K562 (cell line): ENCODE measurements around the gene KCNMB2. TPM values are rescaled to one million over a fixed set of nuclear protein-coding genes. Genes with fewer than 3 reads are reported as not detected.

Source experiments
- ATAC-seq: fragments of 200-7000 bp; cut with Tn5 transposase; 3 replicates; pipeline ENCODE4 v1.9.1; 2020; ENCODE audit warnings: moderate library complexity
- BruUV-seq: library from RNA; stranded (reverse); fragments of 400-500 nt; replicated peaks from 2 replicates; lab custom pipeline; 2021; lab: Mats Ljungman, UMichigan
- CTCF ChIA-PET: fragments of 300-600 bp; formaldehyde crosslinking; extraction: SDS; loops from one replicate; lab custom pipeline; 2021; ENCODE audit warnings: low intra/inter-chr PET ratio; lab: Yijun Ruan, JAX
- POLR2A ChIA-PET: fragments of 300-600, 350-650 bp; sonication (Branson Sonifier 250); formaldehyde crosslinking; extraction: SDS; loops from one replicate; lab custom pipeline; 2021; ENCODE audit warnings: antibody characterized with exemption, inconsistent platforms; lab: Yijun Ruan, JAX
- DNase-seq, 4 experiments: peaks; one replicate each; pipeline versions ENCODE4 v3.0.0 to v3.0.0-alpha.2; 2011 to 2018; ENCODE audit warnings: low spot score in 3 of 4, mixed read lengths in 3 of 4; ENCODE audit errors: extremely low read depth in 1 of 4
- FAIRE-seq: peaks from 2 replicates; lab custom pipeline; 2011; peaks lifted over from hg19 to GRCh38; lab: Jason Lieb, UNC
- H2AFZ ChIP-seq: 2 replicates; pipeline ENCODE4 v1.6.0; 2011; ENCODE audit warnings: low read depth, low read length, control low read depth, inconsistent platforms
- H3K27ac ChIP-seq: fragments of 200-600 bp; 3 replicates; pipeline ENCODE4 v1.8.0; 2011; ENCODE audit warnings: low read depth, mild to moderate bottlenecking, control low read depth, inconsistent platforms, low read length, moderate library complexity, mixed read lengths; ENCODE audit errors: extremely low read depth
- H3K27me3 ChIP-seq, 2 experiments: fragments of 300-600 bp in 1 of 2; 2 replicates in 1 of 2; 3 replicates in 1 of 2; pipeline versions ENCODE4 v1.6.0 to v1.8.0; 2011; ENCODE audit warnings: inconsistent platforms in 2 of 2, low read length in 2 of 2, mild to moderate bottlenecking in 1 of 2, mixed read lengths in 1 of 2, moderate library complexity in 1 of 2; ENCODE audit not compliant: control insufficient read depth in 2 of 2, insufficient read depth in 2 of 2
- H3K36me3 ChIP-seq: fragments of 300-600 bp; 3 replicates; pipeline ENCODE4 v1.8.0; 2011; ENCODE audit warnings: mild to moderate bottlenecking, low read length, inconsistent platforms; ENCODE audit not compliant: control insufficient read depth, insufficient read depth
- H3K4me1 ChIP-seq, 2 experiments: fragments of 200-600 bp in 1 of 2; replicated peaks in 1 of 2; 2 replicates in 1 of 2; 3 replicates in 1 of 2; pipeline versions ENCODE4 v1.5.1 to v1.8.0; 2011; ENCODE audit warnings: inconsistent platforms in 2 of 2, low read length in 2 of 2, mild to moderate bottlenecking in 1 of 2, mixed read lengths in 1 of 2, moderate library complexity in 1 of 2; ENCODE audit not compliant: control insufficient read depth in 2 of 2, insufficient read depth in 2 of 2
- H3K4me2 ChIP-seq: 2 replicates; pipeline ENCODE4 v1.6.1; 2011; ENCODE audit warnings: low read length, control low read depth, inconsistent platforms, mixed read lengths; ENCODE audit not compliant: insufficient read depth
- H3K4me3 ChIP-seq: fragments of 200-600 bp; sonication (generic), shearing (Covaris generic); 2 replicates; pipeline ENCODE4 v1.5.1; 2016; ENCODE audit warnings: control low read depth, inconsistent platforms
- H3K79me2 ChIP-seq: fragments of 200-600 bp; 3 replicates; pipeline ENCODE4 v1.8.0; 2011; ENCODE audit warnings: low read length, inconsistent platforms; ENCODE audit not compliant: control insufficient read depth, insufficient read depth
- H3K9ac ChIP-seq, 2 experiments: 2 replicates each; pipeline versions ENCODE4 v1.6.0 to v1.6.1; 2011; ENCODE audit warnings: low read depth in 2 of 2, low read length in 2 of 2, control low read depth in 1 of 2, inconsistent platforms in 1 of 2, mild to moderate bottlenecking in 1 of 2, mixed read lengths in 1 of 2; ENCODE audit not compliant: insufficient read depth in 1 of 2
- H3K9me1 ChIP-seq: one replicate; pipeline ENCODE4 v1.6.0; 2011; ENCODE audit warnings: inconsistent platforms, mild to moderate bottlenecking, low read length, moderate library complexity; ENCODE audit not compliant: control insufficient read depth, insufficient read depth
- H3K9me3 ChIP-seq: replicated peaks from 2 replicates; pipeline ENCODE4 v1.5.1; 2011; ENCODE audit warnings: low read depth, low read length, inconsistent platforms; ENCODE audit not compliant: control insufficient read depth, insufficient read depth
- H4K20me1 ChIP-seq: replicated peaks from 2 replicates; pipeline ENCODE4 v1.6.1; 2011; ENCODE audit warnings: low read length, inconsistent platforms, mixed read lengths; ENCODE audit not compliant: control insufficient read depth, insufficient read depth
- BMI1 ChIP-seq: fragments of 150-350 bp; IDR thresholded peaks from 2 replicates; pipeline ENCODE4 v1.6.1; 2014; ENCODE audit warnings: low read length
- CBX1 ChIP-seq: sonication (generic); IDR thresholded peaks from 2 replicates; pipeline ENCODE4 v1.6.1; 2016; ENCODE audit warnings: antibody characterized with exemption, low read depth, mild to moderate bottlenecking
- DNMT1 ChIP-seq: fragments of 450-650 bp; IDR thresholded peaks from 2 replicates; pipeline ENCODE4 v1.6.1; 2016; ENCODE audit warnings: antibody characterized with exemption, mild to moderate bottlenecking
- HBP1 ChIP-seq: fragments of 450-650 bp; formaldehyde crosslinking; IDR thresholded peaks from 2 replicates; pipeline ENCODE4 v1.4.0; 2022; ENCODE audit warnings: missing genetic modification characterization
- MBD2 ChIP-seq: sonication (generic); IDR thresholded peaks from 2 replicates; pipeline ENCODE4 v1.6.1; 2016; ENCODE audit warnings: low read depth, borderline replicate concordance
- NEUROD1 ChIP-seq: fragments of 150-350 bp; IDR thresholded peaks from 2 replicates; pipeline ENCODE4 v1.6.1; 2014; ENCODE audit warnings: borderline replicate concordance, low read length, low read depth; ENCODE audit not compliant: partially characterized antibody
- PHTF2 ChIP-seq: fragments of 250-450 bp; sonication (Bioruptor Pico); IDR thresholded peaks from 2 replicates; pipeline ENCODE4 v1.5.0; 2021; ENCODE audit warnings: mild to moderate bottlenecking
- SRSF1 ChIP-seq: fragments of 200-400 bp; formaldehyde crosslinking; IDR thresholded peaks from 2 replicates; pipeline ENCODE4 v1.6.1; 2017; ENCODE audit warnings: mild to moderate bottlenecking, low read depth, low read length, moderate library complexity
- STAG1 ChIP-seq: sonication (generic); formaldehyde crosslinking; IDR thresholded peaks from 2 replicates; pipeline ENCODE4 v1.5.0; 2020; ENCODE audit warnings: missing genetic modification reagents, borderline replicate concordance
- SUPT5H ChIP-seq: fragments of 450-650 bp; IDR thresholded peaks from 2 replicates; pipeline ENCODE4 v1.6.1; 2016
- TCF3 ChIP-seq: sonication (generic); formaldehyde crosslinking; IDR thresholded peaks from 2 replicates; pipeline ENCODE4 v1.4.0; 2020; ENCODE audit warnings: mild to moderate bottlenecking, missing genetic modification reagents
- THAP7 ChIP-seq: fragments of 250-450 bp; sonication (Bioruptor Pico); IDR thresholded peaks from 2 replicates; pipeline ENCODE4 v1.5.0; 2021
- ZBTB8A ChIP-seq: fragments of 450-650 bp; IDR thresholded peaks from 2 replicates; pipeline ENCODE4 v1.6.1; 2018; ENCODE audit warnings: mild to moderate bottlenecking, moderate library complexity; ENCODE audit not compliant: partially characterized antibody
- ZC3H8 ChIP-seq: fragments of 450-650 bp; IDR thresholded peaks from 2 replicates; pipeline ENCODE4 v1.6.1; 2017
- ZNF197 ChIP-seq: fragments of 200-800 bp; sonication (Bioruptor generic); IDR thresholded peaks from 2 replicates; pipeline ENCODE4 v1.6.1; 2016; ENCODE audit warnings: low read depth, missing genetic modification characterization, missing compliant biosample characterization
- ZNF239 ChIP-seq: fragments of 250-450 bp; sonication (Bioruptor Pico); IDR thresholded peaks from 2 replicates; pipeline ENCODE4 v1.4.0; 2020; ENCODE audit warnings: mild to moderate bottlenecking
- WGBS: fragments of 100-300 bp; shearing (Covaris generic); methylation state at CpG from one replicate; pipeline ENCODE4 v1.1.6; 2016; ENCODE audit warnings: low coverage, mixed read lengths; ENCODE audit not compliant: insufficient coverage; ENCODE audit errors: missing lambda C conversion rate; 5-methylcytosine and 5-hydroxymethylcytosine counted together
- in situ Hi-C: fragments of 300-500 bp; cut with MboI; formaldehyde crosslinking; loops from 4 replicates; pipeline ENCODE4 v1.15.0; 2018; ENCODE audit warnings: inconsistent platforms, mixed read lengths
- intact Hi-C: fragments of 100-400 bp; cut with micrococcal nuclease; formaldehyde crosslinking; loops from 2 replicates; pipeline ENCODE4 v1.14.2; 2022
- polyA plus RNA-seq, 8 experiments: library from polyadenylated mRNA; depleted of rRNA in 4 of 8; stranded (reverse) in 5 of 8; unstranded in 3 of 8; fragments of >200 nt; fragmentation: Nextera tagmentation in 2 of 8; fragmentation: Illumina TruSeq in 1 of 8; extraction: Ambion mirVana in 2 of 8; extraction: Trizol in 1 of 8; gene quantifications; 2 replicates each; pipeline versions ENCODE4 v1.2.1 to v1.2.3, GENCODE V29; 2011 to 2014; ENCODE audit warnings: inconsistent platforms in 1 of 8, missing spikeins in 1 of 8
- total RNA-seq, 7 experiments: library from RNA; depleted of rRNA in 6 of 7; stranded (reverse); fragments of >200 nt in 6 of 7; fragmentation: Illumina TruSeq in 2 of 7; extraction: Trizol in 2 of 7; gene quantifications; 2 replicates each; pipeline versions ENCODE4 v1.2.1 to v1.2.3, GENCODE V29; 2011 to 2021; ENCODE audit warnings: low replicate concordance in 1 of 7

The KCNMB2 gene
- total and polyA plus RNA-seq, 9 of the 15 experiments (the other 6 are each of a cell fraction or from before 2014, with no cell fraction given), result 0.04 to 0.15 TPM; not detected in 7

- TF ChIP-seq SRSF1 (no peak), ZBTB8A (no peak), PHTF2 (no peak), BMI1 (no peak), ZC3H8 (no peak), THAP7 (CRISPR knock-in tag) (no peak), ZNF239 (CRISPR knock-in tag) (no peak), STAG1 (CRISPR knock-in tag) (no peak), SUPT5H (no peak)
- TF ChIP-seq, all 486 proteins: peak for 0
Measured at GRCh38 chr3:178494386-178494785, 41.9 kb upstream of the KCNMB2 start (continued).

- WGBS, result 14% methylated on average over 1 of the region's 1 CpG
- Histone ChIP-seq H3K9me3 (no peaks in the 10 kb centered on the region), H3K4me3 (no peak overlapping the region), H3K79me2 (no peaks in the 10 kb centered on the region), H3K4me2 (no peak overlapping the region), H4K20me1 (no peaks in the 10 kb centered on the region), H3K9me1 (no peaks in the 10 kb centered on the region), H3K36me3 (no peaks in the 10 kb centered on the region), H3K27me3 (no peaks in the 10 kb centered on the region), H3K9ac (no peak overlapping the region), H2AFZ (no peak overlapping the region), H3K27ac (no peak overlapping the region), H3K4me1 (no peaks in the 10 kb centered on the region)
- ChIA-PET POLR2A (no interaction called here), CTCF (no interaction called here)
- no peak for ATAC-seq
- intact Hi-C loops, result no loop called here
- in situ Hi-C loops, result no loop called here
- TF ChIP-seq HBP1 (CRISPR knock-in tag), result no peak
- TF ChIP-seq CBX1, result no peak
- no peak for TF ChIP-seq DNMT1
- no peak for TF ChIP-seq TCF3 (CRISPR knock-in tag)
- no peak for TF ChIP-seq MBD2
- no peak for TF ChIP-seq NEUROD1
- TF ChIP-seq ZNF197 (CRISPR knock-in tag), result no peak
- BruUV-seq, result no TSS peak
- no peak for DNase-seq
- FAIRE-seq, result no peak
Measured at GRCh38 chr3:178496911-178497310, 39.3 kb upstream of the KCNMB2 start.
